GM19395 (cell line): ENCODE results near the gene NINJ2.

Experiments
- ATAC-seq: cut with Tn5 transposase; IDR thresholded peaks from one replicate; pipeline ENCODE4 v1.9.1; 2021; ENCODE audit warnings: mild to moderate bottlenecking, moderate library complexity; ENCODE audit not compliant: unreplicated experiment

The NINJ2 gene

DNA sequence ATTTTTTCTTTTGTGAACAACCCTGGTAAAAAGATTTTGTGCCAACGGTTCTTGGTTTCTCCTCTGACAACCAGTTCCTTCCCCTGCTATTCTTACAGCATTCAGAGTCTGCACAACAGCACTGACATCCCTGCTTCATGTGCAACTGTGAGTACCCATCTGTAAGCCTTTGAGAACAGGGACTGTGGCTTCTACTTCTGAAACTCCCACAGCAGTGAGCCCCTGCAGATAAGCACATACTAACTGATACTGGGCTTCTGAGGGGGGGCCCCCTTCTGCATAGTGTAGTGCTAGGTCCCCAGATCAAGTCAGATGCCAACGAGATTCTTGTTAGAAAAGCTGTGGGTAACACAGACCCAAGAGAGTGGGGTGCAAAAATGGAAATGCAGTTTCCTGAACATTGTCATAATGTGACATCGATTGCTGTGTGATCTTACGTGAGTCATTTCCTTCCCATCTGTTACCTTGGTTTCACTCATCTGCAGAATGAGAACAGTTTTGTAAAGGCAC, 11.1 kb upstream of the NINJ2 start:
- ATAC-seq: peak; percentile 88

DNA sequence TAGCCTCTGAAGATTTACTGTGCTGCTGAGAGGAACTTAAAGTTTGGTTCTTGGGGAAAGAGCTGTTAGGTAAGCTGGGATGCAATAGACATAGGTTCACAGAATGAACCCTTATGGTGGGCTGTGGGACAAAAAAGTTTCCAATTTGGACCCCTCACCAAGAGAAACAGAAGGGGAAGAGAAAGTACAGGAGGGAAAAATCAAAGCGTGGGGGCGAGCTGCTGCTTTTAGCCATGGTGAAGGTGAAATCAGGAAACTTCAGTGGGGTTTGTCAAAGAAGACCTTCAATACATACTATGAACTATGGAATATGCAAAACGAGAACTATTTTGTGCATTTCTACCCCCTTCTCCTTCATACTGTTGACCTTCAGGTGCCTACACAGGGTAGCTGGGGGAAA, 10.6 kb upstream of the NINJ2 start:
- peak; percentile 16 for ATAC-seq

DNA sequence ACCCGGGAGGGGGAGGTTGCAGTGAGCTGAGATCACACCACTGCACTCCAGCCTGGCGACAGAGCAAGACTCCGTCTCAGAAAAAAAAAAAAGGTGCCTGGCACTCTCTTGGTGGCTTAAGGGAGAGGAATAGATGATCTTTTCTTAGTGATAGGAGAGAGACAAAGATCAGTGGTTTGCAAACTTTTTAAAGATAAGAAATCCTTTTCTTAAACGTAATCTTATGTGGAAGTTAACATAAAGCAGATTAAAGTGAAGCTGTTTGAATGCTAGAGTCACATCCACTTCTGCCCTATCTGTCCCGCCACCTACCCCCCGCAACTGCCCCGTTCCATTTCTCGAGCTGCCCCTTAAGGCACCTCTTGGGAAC, 6.3 kb upstream of the NINJ2 start:
- ATAC-seq: no peak

- ATAC-seq: no peak
Measured at GRCh38 chr12:668090-668481, 4.8 kb upstream of the NINJ2 start.

GRCh38 chr12:666766-667308, 3.6 kb upstream of the NINJ2 start:
- no peak for ATAC-seq

DNA sequence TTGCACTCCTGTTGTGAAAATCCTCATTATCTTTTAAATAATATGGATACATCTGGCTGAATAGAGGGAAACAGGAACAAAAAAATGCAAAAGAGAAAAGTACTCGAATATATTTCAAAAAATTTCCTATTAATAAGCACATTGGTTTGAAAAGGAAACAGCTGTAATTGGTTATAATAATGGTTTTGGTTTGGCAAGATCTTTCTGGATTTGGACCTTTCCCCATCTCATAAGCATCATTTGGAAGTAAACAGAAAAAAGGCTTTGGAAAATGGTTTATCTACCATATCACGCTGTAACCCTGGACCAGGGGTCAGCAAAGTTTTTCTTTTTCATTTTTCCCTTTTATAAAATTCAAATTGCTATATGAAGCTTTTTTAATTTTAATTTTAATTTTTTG, 2.8 kb upstream of the NINJ2 start:
- no peak for ATAC-seq

- ATAC-seq: no peak
Measured at GRCh38 chr12:664779-665092, 1.5 kb upstream of the NINJ2 start.

DNA sequence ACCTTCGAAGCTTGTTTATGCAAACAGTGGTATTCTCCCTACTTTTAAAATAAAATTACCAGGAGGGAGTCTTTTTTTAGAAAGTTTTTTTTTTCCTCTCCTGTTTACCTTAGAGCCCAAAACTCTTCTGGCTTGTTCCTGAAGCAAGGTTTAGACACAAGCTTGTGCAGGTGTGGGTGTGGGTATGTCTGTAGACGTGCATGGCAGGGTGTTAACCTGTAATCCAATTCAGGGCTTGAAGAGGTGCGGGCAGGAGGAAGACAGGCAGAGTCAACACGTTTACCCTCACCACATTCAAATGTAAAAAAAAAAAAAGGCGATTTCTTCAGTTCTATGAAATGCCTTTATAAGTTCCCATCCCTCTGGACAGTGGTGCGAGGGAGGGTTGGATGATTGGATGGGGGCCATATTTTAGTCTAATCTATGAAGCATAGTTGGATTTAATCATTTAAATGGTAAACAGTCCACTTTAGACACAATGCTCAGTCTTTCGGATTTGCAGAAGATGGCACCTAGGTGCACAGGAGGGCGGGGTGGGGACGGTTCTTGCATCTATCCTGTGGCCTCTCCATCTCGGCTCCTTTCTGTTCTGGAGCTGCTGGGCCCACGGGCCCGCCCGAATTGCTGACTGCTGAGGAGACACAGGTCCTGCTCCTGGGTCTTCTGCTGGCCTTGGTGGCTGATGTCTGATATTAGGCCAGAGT, 982 bp upstream of the NINJ2 start:
- no peak for ATAC-seq

DNA sequence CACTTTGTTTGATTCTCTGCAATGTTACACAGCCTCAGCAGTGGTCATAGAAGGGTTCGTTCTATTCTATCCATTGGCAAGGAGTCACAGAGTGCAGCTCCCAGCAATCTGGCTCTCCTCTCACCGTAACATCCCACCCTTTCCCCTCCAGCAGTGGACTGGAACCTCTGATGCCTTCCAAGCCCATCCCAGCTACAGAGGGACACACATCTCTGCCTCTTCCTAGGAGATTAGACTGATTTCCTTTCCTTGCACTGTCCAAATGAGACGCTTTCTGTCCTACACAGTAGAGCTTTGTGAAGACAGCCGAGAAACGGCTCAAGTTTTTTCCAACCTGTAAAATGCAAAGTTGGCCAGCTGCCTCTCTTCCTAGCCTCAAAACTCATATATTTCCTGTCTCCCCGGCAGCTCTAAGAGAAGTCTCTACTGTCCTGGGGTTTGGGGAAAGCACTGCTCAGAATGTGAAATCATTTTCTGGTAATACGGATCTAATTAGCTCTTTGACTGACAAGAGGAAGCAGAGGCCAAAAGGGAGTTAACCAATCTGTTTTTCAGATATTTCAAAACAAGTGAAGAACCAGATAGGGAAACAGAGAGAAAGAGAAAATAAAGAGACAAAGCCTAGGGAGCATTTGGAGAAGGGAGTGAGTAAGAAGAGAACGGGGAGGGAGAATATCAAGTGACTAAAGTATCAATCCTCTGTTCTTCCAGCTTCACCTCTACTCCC, 516 bp downstream of the NINJ2 start:
- ATAC-seq: no peak

GRCh38 chr12:661720-662486, 1.3 kb downstream of the NINJ2 start:
- ATAC-seq: no peak

GRCh38 chr12:659090-659683, 4.1 kb downstream of the NINJ2 start:
- peak; percentile 69 for ATAC-seq

DNA sequence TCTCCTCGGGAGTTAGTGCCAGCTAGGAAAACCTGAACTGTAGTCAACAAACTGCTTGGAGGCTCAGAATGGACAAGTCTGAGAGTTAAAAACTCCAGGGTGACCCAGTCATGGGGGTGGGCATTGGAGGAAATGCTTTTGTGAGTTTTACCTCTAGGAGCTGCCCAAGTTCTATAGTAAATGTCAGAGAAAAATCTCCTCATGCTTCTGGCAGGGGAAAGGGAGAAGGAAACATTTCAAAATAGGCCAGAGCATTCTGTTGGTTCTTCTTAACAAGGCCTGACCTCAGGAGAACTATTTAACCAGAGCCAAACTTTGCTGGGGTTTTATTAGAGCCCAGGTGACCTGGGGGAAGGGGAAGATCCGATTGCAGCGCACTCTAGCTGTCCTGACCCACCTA, 12.3 kb downstream of the NINJ2 start:
- no peak for ATAC-seq

DNA sequence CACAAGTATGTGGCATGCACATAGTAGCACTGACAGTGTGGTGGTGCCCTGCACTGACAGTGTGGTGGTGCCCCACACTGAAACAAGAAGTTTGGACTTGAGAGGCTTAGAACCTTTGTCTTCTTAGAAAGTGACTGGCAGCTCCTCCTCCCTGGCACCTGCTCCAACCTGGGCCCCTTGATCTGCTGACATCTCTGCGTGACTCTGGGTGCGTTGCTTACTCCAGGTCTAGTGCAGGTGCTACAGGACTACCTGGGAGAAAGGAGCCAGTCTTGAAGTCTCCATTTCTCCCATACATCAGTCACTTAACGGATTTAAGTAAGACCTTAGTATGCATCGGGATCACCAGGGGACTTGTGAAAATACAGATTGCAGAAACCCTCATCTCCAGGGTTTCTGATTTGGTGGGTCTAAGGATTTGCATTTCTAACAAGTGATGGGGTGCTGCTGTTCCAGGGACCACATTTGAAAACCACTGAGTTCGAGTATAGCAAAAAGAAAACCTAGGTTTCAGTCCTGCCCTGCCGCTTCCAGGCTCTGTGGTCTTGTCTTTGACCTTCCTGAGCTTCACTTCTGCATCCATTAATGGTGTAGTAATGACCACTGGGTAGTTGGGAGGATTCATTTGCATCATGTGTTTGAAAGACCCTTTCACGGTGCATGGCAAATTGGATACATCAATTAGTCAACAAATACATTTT, 15.7 kb downstream of the NINJ2 start:
- ATAC-seq: no peak

GRCh38 chr12:646442-647384, 16.5 kb downstream of the NINJ2 start:
- ATAC-seq: no peak

DNA sequence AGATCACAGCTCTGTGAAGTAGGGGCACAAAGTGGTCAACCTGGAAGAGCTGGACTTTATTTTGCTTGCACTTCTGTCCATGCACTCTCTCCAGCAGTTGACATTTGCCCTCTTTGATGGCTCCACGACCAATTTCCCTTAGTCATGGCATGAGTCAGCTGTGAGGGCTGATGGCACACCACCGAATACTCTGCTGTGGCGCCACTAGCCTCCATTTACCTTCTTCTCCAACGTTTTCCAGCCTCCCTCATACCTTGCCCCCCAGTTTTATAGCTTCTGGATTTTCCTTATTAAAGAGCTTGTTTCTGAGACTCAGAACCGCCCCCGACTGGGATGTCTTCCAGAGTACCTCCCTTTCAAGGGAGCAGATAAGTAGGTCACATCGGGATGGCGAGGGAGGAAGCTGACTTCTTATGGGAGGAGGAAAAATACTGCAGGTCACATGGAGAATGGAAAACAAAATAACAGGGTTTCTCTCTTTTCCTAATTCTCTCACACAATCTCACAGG, 17.6 kb downstream of the NINJ2 start:
- ATAC-seq: no peak

DNA sequence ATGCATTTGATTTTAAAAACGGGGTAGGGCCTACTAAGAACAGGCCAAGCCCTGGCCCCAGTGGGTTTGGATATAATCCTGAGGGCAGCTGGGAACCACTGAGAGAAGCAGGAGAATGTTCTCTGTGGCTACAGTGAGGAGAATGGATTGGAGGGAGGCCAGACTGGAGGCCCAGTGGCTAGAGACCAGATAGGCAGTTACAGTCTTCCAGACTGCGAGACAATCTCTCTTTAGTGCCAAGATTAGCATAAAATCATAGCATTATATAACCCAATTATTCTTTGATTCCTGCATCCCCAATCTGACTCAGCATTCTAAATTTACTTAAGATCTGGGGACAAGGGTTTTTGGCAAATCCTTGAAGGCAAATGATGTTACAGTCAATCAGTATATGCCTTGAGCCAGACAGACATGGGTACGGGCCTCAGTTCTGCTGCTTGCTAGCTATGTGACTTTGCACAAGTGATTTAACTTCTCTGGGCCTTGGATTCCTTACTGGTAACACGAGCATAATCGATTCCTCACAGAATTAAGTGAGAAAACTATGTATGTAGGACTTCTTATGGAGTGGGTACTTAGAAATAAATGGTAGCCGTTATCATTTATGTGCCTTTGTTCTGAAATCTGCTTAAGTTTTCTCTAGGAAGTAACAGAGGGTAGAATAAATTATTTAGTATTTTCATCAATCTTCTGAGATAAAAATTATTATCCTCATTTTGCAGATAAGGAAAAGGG, 18.3 kb downstream of the NINJ2 start:
- ATAC-seq: no peak

- no peak for ATAC-seq
Measured at GRCh38 chr12:644303-644639, 19.0 kb downstream of the NINJ2 start.

DNA sequence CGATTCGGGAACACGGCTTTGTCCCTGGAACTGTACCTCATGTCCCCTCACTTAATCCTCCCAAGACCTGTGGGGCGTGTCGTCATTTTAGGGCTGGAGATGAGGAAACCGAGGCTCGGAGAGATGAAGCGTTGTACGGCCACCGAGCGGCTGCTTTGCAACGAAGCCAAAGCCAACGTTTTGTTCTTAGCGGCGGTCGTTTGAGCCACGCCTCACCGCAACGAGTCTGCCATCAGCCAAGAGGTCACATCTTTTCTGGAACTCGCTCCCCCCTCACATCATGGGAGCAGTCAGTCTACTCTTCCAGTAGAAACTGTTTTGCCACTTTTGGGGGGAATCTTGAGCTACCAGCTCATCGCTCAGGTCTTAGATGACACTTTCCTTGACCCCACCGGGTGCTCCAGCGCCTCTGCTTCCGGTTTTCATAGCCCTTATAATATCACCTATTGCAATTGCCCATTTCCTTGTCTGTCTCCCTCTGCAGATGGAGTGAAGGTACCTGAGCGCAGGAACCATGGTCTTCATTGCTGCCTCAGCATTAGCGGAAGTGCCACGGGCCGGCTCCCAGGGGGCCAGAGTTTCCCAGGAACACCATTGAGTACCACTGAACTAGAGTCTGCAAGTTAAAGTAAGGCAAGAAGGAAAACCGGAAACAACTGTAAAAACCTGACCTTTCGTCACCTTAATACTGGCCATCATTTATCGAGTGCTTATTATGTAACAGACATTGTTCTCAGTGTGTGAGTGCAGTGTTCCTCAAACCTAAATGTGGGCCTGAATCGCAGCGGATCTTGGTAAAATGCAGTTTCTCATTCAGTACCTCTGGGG, 19.6 kb downstream of the NINJ2 start:
- ATAC-seq: peak; percentile 18
